Measurements from ENCODE around the gene FMO5.

- no peak for TF ChIP-seq ZNF777 (CRISPR knock-in tag; IDR thresholded peaks at IDR 0.05)
- TF ChIP-seq CEBPG (CRISPR knock-in tag; IDR thresholded peaks at IDR 0.05), result no peak
- TF ChIP-seq POLR2AphosphoS5 (IDR thresholded peaks at IDR 0.05; ENCODE audit: low read depth, low read length), result no peak
- TF ChIP-seq, protein P1, sequence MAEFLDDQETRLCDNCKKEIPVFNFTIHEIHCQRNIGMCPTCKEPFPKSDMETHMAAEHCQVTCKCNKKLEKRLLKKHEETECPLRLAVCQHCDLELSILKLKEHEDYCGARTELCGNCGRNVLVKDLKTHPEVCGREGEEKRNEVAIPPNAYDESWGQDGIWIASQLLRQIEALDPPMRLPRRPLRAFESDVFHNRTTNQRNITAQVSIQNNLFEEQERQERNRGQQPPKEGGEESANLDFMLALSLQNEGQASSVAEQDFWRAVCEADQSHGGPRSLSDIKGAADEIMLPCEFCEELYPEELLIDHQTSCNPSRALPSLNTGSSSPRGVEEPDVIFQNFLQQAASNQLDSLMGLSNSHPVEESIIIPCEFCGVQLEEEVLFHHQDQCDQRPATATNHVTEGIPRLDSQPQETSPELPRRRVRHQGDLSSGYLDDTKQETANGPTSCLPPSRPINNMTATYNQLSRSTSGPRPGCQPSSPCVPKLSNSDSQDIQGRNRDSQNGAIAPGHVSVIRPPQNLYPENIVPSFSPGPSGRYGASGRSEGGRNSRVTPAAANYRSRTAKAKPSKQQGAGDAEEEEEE (CRISPR knock-in tag; IDR thresholded peaks at IDR 0.05; ENCODE audit: borderline replicate concordance), result no peak
- no peak for TF ChIP-seq GLI4 (CRISPR knock-in tag; IDR thresholded peaks at IDR 0.05; ENCODE audit: borderline replicate concordance)
- no peak for TF ChIP-seq RFX5 (IDR thresholded peaks at IDR 0.05; ENCODE audit: low read depth, low read length)
- TF ChIP-seq CCAR2 (optimal IDR thresholded peaks at IDR 0.05; ENCODE audit: low read depth, low read length), result no peak
- no peak for TF ChIP-seq SKI (IDR thresholded peaks at IDR 0.05; ENCODE audit: partially characterized antibody)
- TF ChIP-seq, protein P2, sequence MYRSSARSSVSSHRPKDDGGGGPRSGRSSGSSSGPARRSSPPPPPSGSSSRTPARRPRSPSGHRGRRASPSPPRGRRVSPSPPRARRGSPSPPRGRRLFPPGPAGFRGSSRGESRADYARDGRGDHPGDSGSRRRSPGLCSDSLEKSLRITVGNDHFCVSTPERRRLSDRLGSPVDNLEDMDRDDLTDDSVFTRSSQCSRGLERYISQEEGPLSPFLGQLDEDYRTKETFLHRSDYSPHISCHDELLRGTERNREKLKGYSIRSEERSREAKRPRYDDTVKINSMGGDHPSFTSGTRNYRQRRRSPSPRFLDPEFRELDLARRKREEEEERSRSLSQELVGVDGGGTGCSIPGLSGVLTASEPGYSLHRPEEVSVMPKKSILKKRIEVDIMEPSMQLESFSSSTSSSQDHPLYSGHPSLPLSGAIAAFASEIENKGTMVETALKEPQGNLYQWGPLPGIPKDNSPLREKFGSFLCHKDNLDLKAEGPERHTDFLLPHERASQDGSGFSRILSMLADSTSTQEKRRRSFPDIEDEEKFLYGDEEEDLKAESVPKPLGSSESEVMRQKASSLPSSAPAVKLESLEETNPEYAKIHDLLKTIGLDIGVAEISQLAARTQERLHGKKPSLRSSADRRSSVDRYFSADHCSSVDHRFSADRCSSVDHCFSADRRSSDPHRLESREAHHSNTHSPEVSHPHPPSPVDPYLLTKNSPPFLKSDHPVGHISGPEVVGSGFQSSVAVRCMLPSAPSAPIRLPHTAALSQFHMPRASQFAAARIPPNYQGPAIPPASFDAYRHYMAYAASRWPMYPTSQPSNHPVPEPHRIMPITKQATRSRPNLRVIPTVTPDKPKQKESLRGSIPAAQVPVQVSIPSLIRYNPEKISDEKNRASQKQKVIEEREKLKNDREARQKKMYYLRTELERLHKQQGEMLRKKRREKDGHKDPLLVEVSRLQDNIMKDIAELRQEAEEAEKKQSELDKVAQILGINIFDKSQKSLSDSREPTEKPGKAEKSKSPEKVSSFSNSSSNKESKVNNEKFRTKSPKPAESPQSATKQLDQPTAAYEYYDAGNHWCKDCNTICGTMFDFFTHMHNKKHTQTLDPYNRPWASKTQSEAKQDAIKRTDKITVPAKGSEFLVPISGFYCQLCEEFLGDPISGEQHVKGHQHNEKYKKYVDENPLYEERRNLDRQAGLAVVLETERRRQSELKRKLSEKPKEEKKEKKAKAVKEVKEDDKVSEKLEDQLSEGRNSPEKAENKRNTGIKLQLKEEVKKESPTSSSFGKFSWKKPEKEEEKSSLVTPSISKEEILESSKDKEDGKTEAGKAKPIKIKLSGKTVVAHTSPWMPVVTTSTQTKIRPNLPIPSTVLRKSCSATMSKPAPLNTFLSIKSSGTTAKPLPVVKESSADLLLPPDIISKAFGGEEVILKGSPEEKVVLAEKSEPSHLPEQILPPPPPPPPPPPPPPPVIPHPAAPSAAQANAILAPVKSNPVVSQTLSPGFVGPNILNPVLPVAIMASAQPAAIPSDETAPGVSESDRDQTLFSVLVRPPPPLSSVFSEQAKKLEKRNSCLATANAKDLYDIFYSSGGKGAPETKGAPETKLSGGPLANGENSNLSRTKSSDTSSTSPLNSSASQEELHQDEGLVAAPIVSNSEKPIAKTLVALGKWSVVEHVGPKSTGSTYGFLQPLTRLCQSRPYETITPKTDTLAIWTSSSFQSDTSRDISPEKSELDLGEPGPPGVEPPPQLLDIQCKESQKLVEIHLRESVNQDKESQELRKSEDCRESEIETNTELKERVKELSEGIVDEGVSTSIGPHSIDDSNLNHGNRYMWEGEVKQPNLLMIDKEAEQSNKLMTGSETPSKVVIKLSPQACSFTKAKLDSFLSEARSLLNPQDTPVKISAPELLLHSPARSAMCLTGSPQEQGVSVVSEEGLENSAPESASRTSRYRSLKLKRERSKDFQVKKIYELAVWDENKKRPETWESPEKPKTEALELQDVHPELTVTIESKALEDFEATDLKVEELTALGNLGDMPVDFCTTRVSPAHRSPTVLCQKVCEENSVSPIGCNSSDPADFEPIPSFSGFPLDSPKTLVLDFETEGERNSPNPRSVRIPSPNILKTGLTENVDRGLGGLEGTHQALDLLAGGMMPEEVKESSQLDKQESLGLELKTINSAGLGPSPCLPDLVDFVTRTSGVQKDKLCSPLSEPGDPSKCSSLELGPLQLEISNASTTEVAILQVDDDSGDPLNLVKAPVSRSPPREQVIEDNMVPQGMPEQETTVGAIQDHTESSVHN (CRISPR knock-in tag; IDR thresholded peaks at IDR 0.05), result no peak
- TF ChIP-seq ZNF292 (CRISPR knock-in tag; IDR thresholded peaks at IDR 0.05; ENCODE audit: borderline replicate concordance, low read depth), result no peak
- TF ChIP-seq, protein P3, sequence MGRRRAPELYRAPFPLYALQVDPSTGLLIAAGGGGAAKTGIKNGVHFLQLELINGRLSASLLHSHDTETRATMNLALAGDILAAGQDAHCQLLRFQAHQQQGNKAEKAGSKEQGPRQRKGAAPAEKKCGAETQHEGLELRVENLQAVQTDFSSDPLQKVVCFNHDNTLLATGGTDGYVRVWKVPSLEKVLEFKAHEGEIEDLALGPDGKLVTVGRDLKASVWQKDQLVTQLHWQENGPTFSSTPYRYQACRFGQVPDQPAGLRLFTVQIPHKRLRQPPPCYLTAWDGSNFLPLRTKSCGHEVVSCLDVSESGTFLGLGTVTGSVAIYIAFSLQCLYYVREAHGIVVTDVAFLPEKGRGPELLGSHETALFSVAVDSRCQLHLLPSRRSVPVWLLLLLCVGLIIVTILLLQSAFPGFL (CRISPR knock-in tag; IDR thresholded peaks at IDR 0.05), result no peak
- no peak for TF ChIP-seq ESRRA (CRISPR knock-in tag; IDR thresholded peaks at IDR 0.05; ENCODE audit: low read depth)
- TF ChIP-seq, protein P4, sequence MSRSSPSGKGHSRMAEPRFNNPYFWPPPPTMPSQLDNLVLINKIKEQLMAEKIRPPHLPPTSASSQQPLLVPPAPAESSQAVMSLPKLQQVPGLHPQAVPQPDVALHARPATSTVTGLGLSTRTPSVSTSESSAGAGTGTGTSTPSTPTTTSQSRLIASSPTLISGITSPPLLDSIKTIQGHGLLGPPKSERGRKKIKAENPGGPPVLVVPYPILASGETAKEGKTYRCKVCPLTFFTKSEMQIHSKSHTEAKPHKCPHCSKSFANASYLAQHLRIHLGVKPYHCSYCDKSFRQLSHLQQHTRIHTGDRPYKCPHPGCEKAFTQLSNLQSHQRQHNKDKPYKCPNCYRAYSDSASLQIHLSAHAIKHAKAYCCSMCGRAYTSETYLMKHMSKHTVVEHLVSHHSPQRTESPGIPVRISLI (CRISPR knock-in tag; IDR thresholded peaks at IDR 0.05; ENCODE audit: borderline replicate concordance), result no peak
Measured at GRCh38 chr1:147235822-147236221, 10.7 kb upstream of the FMO5 start.

Measured in HepG2 (cell line).